Stimulated activated CD4-positive, alpha-beta T cell treated with anti-CD3 and anti-CD28 coated beads, Interleukin-2, amount 100 ng/mL, for 4 hours (primary cell): Measurements from ENCODE around the gene MRPS27.
A peak's percentile ranks its signal among the peaks of the same experiment; 100 is the strongest.

Source experiments
- DNase-seq: peaks from one replicate; pipeline ENCODE4 v3.0.0-alpha.2; 2020; ENCODE audit warnings: low read depth

The MRPS27 gene

GRCh38 chr5:72290356-72291133 is 29.5 kb downstream of the MRPS27 start:
- DNase-seq, result no peak

- DNase-seq, result no peak
Observed at GRCh38 chr5:72288924-72289323, 31.1 kb downstream of the MRPS27 start.

- DNase-seq, result no peak
Observed at GRCh38 chr5:72286798-72287197, 33.2 kb downstream of the MRPS27 start.

- no peak for DNase-seq
Observed at GRCh38 chr5:72285424-72285821, 34.6 kb downstream of the MRPS27 start.

GRCh38 chr5:72284559-72285423 is 35.2 kb downstream of the MRPS27 start:
- no peak for DNase-seq

GRCh38 chr5:72283358-72283757 is 36.7 kb downstream of the MRPS27 start:
- DNase-seq, result no peak

GRCh38 chr5:72282878-72283277 is 37.2 kb downstream of the MRPS27 start:
- DNase-seq, result no peak

- no peak for DNase-seq
Observed at GRCh38 chr5:72281764-72282499, 38.1 kb downstream of the MRPS27 start.

GRCh38 chr5:72281430-72281763 is 38.6 kb downstream of the MRPS27 start:
- DNase-seq, result no peak

- no peak for DNase-seq
Observed at GRCh38 chr5:72280581-72281069, 39.4 kb downstream of the MRPS27 start.

- no peak for DNase-seq
Observed at GRCh38 chr5:72276219-72276752, 43.8 kb downstream of the MRPS27 start.

- no peak for DNase-seq
Observed at GRCh38 chr5:72273547-72273946, 46.5 kb downstream of the MRPS27 start.

GRCh38 chr5:72272398-72272797 is 47.6 kb downstream of the MRPS27 start:
- DNase-seq, result no peak

- DNase-seq, result no peak
Observed at GRCh38 chr5:72271702-72272101, 48.3 kb downstream of the MRPS27 start.

- no peak for DNase-seq
Observed at GRCh38 chr5:72270037-72270436, 50.0 kb downstream of the MRPS27 start.

GRCh38 chr5:72269411-72269780 is 50.6 kb downstream of the MRPS27 start:
- DNase-seq, result no peak

- DNase-seq, result peak; percentile 14
Observed at GRCh38 chr5:72268753-72269410, 51.2 kb downstream of the MRPS27 start.

GRCh38 chr5:72268260-72268659 is 51.8 kb downstream of the MRPS27 start:
- DNase-seq, result no peak

GRCh38 chr5:72267685-72268084 is 52.4 kb downstream of the MRPS27 start:
- no peak for DNase-seq

- DNase-seq, result no peak
Observed at GRCh38 chr5:72266862-72267261, 53.2 kb downstream of the MRPS27 start.

- no peak for DNase-seq
Observed at GRCh38 chr5:72265032-72265877, 54.8 kb downstream of the MRPS27 start.
